ENCODE results near the gene NIN.

NIN gene

DNA sequence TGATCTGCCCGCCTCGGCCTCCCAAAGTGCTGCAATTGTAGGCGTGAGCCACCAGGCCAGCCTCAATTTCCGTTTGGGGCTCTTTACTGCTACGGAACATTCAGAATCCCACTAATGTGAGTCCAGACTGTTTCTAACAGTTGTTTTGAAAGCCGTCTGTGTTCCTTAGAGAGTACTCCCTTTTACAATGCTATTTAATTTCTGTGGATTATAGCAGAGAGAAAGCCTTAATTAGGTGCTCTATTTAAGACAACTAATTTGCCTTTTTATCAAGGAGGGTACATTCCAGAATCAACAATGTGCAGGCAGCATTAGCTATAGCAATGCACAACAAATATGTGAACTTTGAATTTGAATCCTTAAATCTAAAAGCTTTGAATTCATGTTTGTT, 160.1 kb downstream of the NIN start:
- H3K27ac ChIP-seq, result no peak overlapping the region
- no peak for DNase-seq (ENCODE audit: low read depth, low spot score)

- no peak overlapping the region for H3K27ac ChIP-seq
- no peak for DNase-seq (ENCODE audit: low read depth, low spot score)
Measured at GRCh38 chr14:50670196-50670865, 160.6 kb downstream of the NIN start.

Data from epithelial cell of prostate (primary cell).